ENCODE measurements around the gene ITGAE.

The ITGAE gene

DNA sequence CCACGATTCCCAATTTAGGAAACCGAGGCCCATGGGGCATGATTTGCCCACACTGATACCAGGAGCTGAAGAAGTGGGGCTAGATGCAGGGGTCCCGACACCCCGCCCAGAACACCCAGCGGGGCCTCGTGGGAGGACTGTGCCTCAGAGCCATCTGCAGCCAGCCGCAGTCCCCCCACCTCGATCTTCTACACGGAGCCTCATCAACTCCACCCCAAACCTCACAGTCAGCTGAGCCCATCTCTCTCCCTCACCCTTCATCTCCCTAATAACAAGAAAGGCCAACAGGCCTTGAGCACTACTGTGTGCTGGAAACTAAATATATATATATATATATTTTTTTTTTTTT is 4.2 kb downstream of the ITGAE start:
- TF ChIP-seq, protein P1, sequence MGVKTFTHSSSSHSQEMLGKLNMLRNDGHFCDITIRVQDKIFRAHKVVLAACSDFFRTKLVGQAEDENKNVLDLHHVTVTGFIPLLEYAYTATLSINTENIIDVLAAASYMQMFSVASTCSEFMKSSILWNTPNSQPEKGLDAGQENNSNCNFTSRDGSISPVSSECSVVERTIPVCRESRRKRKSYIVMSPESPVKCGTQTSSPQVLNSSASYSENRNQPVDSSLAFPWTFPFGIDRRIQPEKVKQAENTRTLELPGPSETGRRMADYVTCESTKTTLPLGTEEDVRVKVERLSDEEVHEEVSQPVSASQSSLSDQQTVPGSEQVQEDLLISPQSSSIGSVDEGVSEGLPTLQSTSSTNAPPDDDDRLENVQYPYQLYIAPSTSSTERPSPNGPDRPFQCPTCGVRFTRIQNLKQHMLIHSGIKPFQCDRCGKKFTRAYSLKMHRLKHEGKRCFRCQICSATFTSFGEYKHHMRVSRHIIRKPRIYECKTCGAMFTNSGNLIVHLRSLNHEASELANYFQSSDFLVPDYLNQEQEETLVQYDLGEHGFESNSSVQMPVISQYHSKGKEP (tag by site-specific recombination; IDR thresholded peaks at IDR 0.05), result no peak
- TF ChIP-seq, protein P2, sequence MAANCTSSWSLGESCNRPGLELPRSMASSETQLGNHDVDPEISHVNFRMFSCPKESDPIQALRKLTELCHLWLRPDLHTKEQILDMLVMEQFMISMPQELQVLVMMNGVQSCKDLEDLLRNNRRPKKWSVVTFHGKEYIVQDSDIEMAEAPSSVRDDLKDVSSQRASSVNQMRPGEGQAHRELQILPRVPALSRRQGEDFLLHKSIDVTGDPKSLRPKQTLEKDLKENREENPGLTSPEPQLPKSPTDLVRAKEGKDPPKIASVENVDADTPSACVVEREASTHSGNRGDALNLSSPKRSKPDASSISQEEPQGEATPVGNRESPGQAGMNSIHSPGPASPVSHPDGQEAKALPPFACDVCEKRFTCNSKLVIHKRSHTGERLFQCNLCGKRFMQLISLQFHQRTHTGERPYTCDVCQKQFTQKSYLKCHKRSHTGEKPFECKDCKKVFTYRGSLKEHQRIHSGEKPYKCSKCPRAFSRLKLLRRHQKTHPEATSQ (tag by site-specific recombination; IDR thresholded peaks at IDR 0.05), result no peak
- TF ChIP-seq ZNF214 (tag by site-specific recombination; IDR thresholded peaks at IDR 0.05; ENCODE audit: borderline replicate concordance) (no peak), ZFP41 (tag by site-specific recombination; IDR thresholded peaks at IDR 0.05; ENCODE audit: borderline replicate concordance) (no peak), ZNF37A (tag by site-specific recombination; IDR thresholded peaks at IDR 0.05) (no peak), ELK4 (IDR thresholded peaks at IDR 0.05; ENCODE audit: borderline replicate concordance, low read depth, low read length) (no peak), ZBTB7A (tag by site-specific recombination; IDR thresholded peaks at IDR 0.05; ENCODE audit: low read depth) (no peak), ZSCAN16 (tag by site-specific recombination; IDR thresholded peaks at IDR 0.05) (no peak), ZNF677 (tag by site-specific recombination; IDR thresholded peaks at IDR 0.05) (no peak), HOXD13 (CRISPR knock-in tag; IDR thresholded peaks at IDR 0.05; ENCODE audit: borderline replicate concordance) (no peak), PRDM1 (tag by site-specific recombination; IDR thresholded peaks at IDR 0.05) (no peak), ZNF140 (tag by site-specific recombination; IDR thresholded peaks at IDR 0.05) (no peak), ZNF121 (tag by site-specific recombination; IDR thresholded peaks at IDR 0.05) (no peak), MYNN (tag by site-specific recombination; IDR thresholded peaks at IDR 0.05; ENCODE audit: borderline replicate concordance) (no peak), ZNF555 (tag by site-specific recombination; conservative IDR thresholded peaks at IDR 0.05) (no peak), KLF9 (tag by site-specific recombination; IDR thresholded peaks at IDR 0.05; ENCODE audit: low read depth) (no peak)
- TF ChIP-seq, protein P3, sequence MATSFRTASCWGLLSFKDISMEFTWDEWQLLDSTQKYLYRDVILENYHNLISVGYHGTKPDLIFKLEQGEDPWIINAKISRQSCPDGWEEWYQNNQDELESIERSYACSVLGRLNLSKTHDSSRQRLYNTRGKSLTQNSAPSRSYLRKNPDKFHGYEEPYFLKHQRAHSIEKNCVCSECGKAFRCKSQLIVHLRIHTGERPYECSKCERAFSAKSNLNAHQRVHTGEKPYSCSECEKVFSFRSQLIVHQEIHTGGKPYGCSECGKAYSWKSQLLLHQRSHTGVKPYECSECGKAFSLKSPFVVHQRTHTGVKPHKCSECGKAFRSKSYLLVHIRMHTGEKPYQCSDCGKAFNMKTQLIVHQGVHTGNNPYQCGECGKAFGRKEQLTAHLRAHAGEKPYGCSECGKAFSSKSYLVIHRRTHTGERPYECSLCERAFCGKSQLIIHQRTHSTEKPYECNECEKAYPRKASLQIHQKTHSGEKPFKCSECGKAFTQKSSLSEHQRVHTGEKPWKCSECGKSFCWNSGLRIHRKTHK (tag by site-specific recombination; IDR thresholded peaks at IDR 0.05), result no peak
- Histone ChIP-seq H3K4me1 (ENCODE audit: control insufficient read depth, insufficient read depth, low read length) (no peaks in the 10 kb centered on the region), H3K9me3 (ENCODE audit: control insufficient read depth, insufficient read depth, low read depth, low read length) (no peaks in the 10 kb centered on the region), H3K27ac (ENCODE audit: extremely low read depth, low read depth, low read length) (no peak overlapping the region), H3K36me3 (ENCODE audit: control insufficient read depth in 2 of 2, insufficient read depth in 1 of 2, low read length in 2 of 2) (peaks cover 0 to 5% of the 10 kb centered on the region in 2 experiments; a peak in 1 of 3 replicates), H3K4me3 (ENCODE audit: low read depth, low read length) (no peak overlapping the region)
- ChIA-PET CTCF (no interaction called here), POLR2A (interaction anchor here (0.7 kb wide), 2 partner anchors 13 to 17 kb away, joined by 3 read pairs; no protein-coding TSS in a partner anchor)

GRCh38 chr17:3796110-3796821 is 4.7 kb downstream of the ITGAE start:
- no peak overlapping the region for H3K27ac ChIP-seq (ENCODE audit: extremely low read depth, low read depth, low read length)
- POLR2A ChIA-PET, result interaction anchor here (0.7 kb wide), 1 partner anchor 17 kb away, joined by 3 read pairs; no protein-coding TSS in a partner anchor
- no peak overlapping the region for H3K4me3 ChIP-seq (ENCODE audit: low read depth, low read length)
- H3K36me3 ChIP-seq (ENCODE audit: control insufficient read depth in 2 of 2, insufficient read depth in 1 of 2, low read length in 2 of 2), result no peaks in the 10 kb centered on the region
- TF ChIP-seq SCRT2 (tag by site-specific recombination; IDR thresholded peaks at IDR 0.05), result peak; percentile 55; the same call in 1 of the 2 replicates
- TF ChIP-seq TCF7L2 (IDR thresholded peaks at IDR 0.05; ENCODE audit: borderline replicate concordance, low read depth, low read length), result no peak
- TF ChIP-seq ZSCAN4 (tag by site-specific recombination; IDR thresholded peaks at IDR 0.05), result peak; percentile 6; the same call in 1 of the 2 replicates
- no peaks in the 10 kb centered on the region for H3K4me1 ChIP-seq (ENCODE audit: control insufficient read depth, insufficient read depth, low read length)
- H3K9me3 ChIP-seq (ENCODE audit: control insufficient read depth, insufficient read depth, low read depth, low read length), result no peaks in the 10 kb centered on the region
- CTCF ChIA-PET, result no interaction called here

All from HEK293 (cell line).